ENCODE measurements around the gene STK32C.

Gene STK32C

DNA sequence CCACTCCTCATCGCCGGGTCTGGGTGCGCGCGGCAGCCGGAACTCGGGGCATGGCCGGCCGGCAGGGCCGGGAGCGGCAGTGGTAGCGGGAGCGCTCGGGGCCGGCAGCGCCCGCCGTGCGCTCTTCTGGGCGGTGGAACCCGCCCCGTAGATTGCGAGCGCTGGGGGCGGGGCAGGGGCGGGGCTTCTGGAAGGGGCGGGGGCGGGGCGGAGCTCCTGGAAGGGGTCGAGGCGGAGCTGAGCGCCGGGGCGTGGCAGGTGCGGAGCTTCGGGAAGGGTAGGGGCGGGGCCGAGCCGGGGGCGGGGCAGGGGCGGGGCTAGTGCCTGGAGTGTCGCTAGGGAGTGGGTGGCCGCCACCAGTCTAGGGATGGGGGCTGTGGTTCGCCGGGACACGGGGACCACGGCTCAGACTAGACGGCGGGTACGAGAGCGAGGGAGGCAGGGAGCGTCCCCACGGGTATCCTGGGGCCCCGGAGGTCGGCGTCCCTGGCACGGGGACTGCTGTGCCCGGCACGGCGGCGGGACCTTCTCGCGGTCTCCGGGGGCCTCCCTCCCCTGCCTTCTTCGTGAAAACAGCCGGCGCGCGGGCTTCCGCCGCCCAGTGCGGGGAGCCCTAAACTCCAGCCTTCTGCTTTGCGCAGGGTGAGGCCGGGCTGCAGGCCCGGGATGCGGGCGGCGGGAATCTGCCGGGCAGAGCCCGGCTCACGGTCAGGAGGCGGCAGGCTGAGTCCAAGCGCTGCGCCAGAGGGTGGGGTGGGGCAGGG is at the start of gene STK32C:
STK32C (minus strand) TSS at position 128 of the 764 bp plus-strand sequence; CDS start at position 11, 117 bp downstream.
- ChIA-PET CTCF (no interaction called here), POLR2A (no interaction called here)
- TF ChIP-seq HDGF (IDR thresholded peaks at IDR 0.05; ENCODE audit: borderline replicate concordance), result no peak
- no peak for TF ChIP-seq ZNF384 (IDR thresholded peaks at IDR 0.05)
- no peak for TF ChIP-seq FOXM1 (IDR thresholded peaks at IDR 0.05; ENCODE audit: borderline replicate concordance)
- no peak for TF ChIP-seq L3MBTL2 (conservative IDR thresholded peaks at IDR 0.05)
- no peak for TF ChIP-seq SP1 (IDR thresholded peaks at IDR 0.05)
- TF ChIP-seq NFRKB (IDR thresholded peaks at IDR 0.05), result no peak
- TF ChIP-seq, protein P1, sequence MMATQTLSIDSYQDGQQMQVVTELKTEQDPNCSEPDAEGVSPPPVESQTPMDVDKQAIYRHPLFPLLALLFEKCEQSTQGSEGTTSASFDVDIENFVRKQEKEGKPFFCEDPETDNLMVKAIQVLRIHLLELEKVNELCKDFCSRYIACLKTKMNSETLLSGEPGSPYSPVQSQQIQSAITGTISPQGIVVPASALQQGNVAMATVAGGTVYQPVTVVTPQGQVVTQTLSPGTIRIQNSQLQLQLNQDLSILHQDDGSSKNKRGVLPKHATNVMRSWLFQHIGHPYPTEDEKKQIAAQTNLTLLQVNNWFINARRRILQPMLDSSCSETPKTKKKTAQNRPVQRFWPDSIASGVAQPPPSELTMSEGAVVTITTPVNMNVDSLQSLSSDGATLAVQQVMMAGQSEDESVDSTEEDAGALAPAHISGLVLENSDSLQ (IDR thresholded peaks at IDR 0.05), result no peak
- no peak for TF ChIP-seq BHLHE40 (IDR thresholded peaks at IDR 0.05; ENCODE audit: borderline replicate concordance)
- TF ChIP-seq FOXA1 (IDR thresholded peaks at IDR 0.05), result no peak
- TF ChIP-seq ARNT (IDR thresholded peaks at IDR 0.05), result no peak
- no peak for TF ChIP-seq CTBP1 (IDR thresholded peaks at IDR 0.05; ENCODE audit: borderline replicate concordance)
- TF ChIP-seq FOXK2 (IDR thresholded peaks at IDR 0.05), result no peak
- no peak for TF ChIP-seq LEF1 (IDR thresholded peaks at IDR 0.05; ENCODE audit: borderline replicate concordance)
- TF ChIP-seq SUZ12 (IDR thresholded peaks at IDR 0.05), result no peak
- no peak for TF ChIP-seq ELF4 (IDR thresholded peaks at IDR 0.05)
- TF ChIP-seq TARDBP (IDR thresholded peaks at IDR 0.05), result no peak
- peak; percentile 100 for DNase-seq (ENCODE audit: extremely low spot score)

DNA sequence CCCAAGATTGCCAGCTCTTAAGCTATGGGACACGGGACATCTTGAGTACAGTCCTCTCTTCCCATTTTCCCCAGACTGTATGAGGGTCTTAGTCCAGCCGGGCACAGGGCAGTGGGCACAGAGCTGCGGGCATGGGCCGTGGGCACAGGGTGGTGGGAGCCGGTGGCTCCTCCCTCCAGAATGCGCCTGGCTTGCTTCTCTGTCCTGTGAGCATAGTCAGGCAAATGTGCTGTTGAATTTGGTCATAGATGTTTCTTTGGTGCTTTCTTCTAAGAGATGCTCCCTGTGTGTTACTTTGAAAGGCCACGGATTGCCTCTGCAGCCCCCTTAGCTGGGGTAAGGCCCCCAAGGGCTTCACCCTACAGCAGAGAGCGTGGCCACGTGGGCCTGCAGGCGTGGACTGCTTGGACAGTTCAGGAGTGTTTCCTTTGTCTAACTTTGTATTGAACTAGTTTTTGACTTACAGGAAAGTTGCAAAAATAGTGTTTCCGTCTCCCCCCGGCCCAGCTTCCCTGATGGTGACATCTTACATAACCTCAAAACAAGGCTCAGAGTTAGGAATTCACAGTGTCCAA is 49.0 kb upstream of the STK32C start:
- TF ChIP-seq NFRKB (IDR thresholded peaks at IDR 0.05) (no peak), FOXA1 (IDR thresholded peaks at IDR 0.05) (no peak), TARDBP (IDR thresholded peaks at IDR 0.05) (no peak), FOXM1 (IDR thresholded peaks at IDR 0.05; ENCODE audit: borderline replicate concordance) (no peak), FOXK2 (IDR thresholded peaks at IDR 0.05) (no peak), HDGF (IDR thresholded peaks at IDR 0.05; ENCODE audit: borderline replicate concordance) (no peak), ARNT (IDR thresholded peaks at IDR 0.05) (no peak), BHLHE40 (IDR thresholded peaks at IDR 0.05; ENCODE audit: borderline replicate concordance) (no peak), ZNF384 (IDR thresholded peaks at IDR 0.05) (no peak)
- POLR2A ChIA-PET, result interaction anchor here (1.2 kb wide), 1 partner anchor 21 kb away, joined by 3 read pairs; no protein-coding TSS in a partner anchor
- CTCF ChIA-PET, result interaction anchor here (0.6 to 1.0 kb wide), 2 partner anchors 17 to 145 kb away, joined by 4 to 6 read pairs; no protein-coding TSS in a partner anchor
- DNase-seq (ENCODE audit: extremely low spot score), result no peak

DNA sequence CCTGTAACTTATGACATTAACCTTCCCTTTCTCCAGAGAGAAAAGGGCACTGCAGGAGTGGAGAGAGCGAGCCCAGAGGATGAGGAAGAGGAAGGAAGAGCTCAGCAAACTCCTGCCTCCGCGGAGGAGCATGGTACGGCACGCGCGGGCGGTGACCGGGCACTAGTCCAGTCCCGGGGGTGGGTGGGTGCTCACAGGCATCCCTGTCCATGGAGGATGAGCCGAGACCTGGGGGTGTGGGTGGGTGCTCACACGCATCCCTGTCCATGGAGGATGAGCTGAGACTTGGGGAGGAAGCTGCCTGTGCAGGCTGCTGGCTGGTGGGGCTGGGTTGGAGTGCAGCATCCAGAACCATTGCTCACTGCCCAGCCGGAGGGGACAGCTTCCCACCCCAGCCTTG is 48.0 kb upstream of the STK32C start:
- ChIA-PET CTCF (interaction anchor here (0.6 to 1.0 kb wide), 3 partner anchors 18 to 788 kb away, joined by 3 to 6 read pairs (median 4); no protein-coding TSS in a partner anchor), POLR2A (interaction anchor here (1.2 kb wide), 1 partner anchor 20 kb away, joined by 3 read pairs; no protein-coding TSS in a partner anchor)
- DNase-seq (ENCODE audit: extremely low spot score), result no peak
- no peak for TF ChIP-seq SP1 (IDR thresholded peaks at IDR 0.05)
- no peak for TF ChIP-seq FOXA1 (IDR thresholded peaks at IDR 0.05)
- no peak for TF ChIP-seq SUZ12 (IDR thresholded peaks at IDR 0.05)
- TF ChIP-seq ELF4 (IDR thresholded peaks at IDR 0.05), result no peak
- TF ChIP-seq ZNF384 (IDR thresholded peaks at IDR 0.05), result no peak
- no peak for TF ChIP-seq FOXK2 (IDR thresholded peaks at IDR 0.05)
- TF ChIP-seq NFRKB (IDR thresholded peaks at IDR 0.05), result no peak
- TF ChIP-seq CTBP1 (IDR thresholded peaks at IDR 0.05; ENCODE audit: borderline replicate concordance), result no peak
- no peak for TF ChIP-seq HDGF (IDR thresholded peaks at IDR 0.05; ENCODE audit: borderline replicate concordance)
- TF ChIP-seq BHLHE40 (IDR thresholded peaks at IDR 0.05; ENCODE audit: borderline replicate concordance), result no peak
- no peak for TF ChIP-seq ARNT (IDR thresholded peaks at IDR 0.05)
- TF ChIP-seq L3MBTL2 (conservative IDR thresholded peaks at IDR 0.05), result no peak
- TF ChIP-seq, protein P1 (IDR thresholded peaks at IDR 0.05), result no peak

DNA sequence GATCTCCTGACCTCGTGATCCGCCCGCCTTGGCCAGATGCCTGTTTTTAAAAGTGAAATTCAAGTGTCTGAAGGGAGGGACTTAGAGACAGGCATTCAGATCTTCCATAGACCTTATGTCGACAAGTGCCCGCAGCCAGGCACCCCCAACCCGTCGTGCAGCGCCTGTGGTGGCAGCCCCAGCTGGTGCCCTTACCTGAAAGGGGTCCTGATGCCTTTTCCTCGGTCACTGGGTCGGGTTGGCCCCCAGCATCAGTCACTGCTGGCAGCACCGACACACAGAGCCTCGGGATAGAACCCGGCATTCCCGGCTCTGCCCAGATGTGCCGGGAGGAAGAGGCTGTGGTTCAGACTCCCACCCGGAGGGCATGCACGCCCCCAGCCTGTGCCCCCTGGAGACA is 47.5 kb upstream of the STK32C start:
- ChIA-PET CTCF (interaction anchor here (0.6 kb wide), 1 partner anchor 788 kb away, joined by 3 read pairs; no protein-coding TSS in a partner anchor), POLR2A (interaction anchor here (1.2 kb wide), 1 partner anchor 20 kb away, joined by 3 read pairs; no protein-coding TSS in a partner anchor)
- DNase-seq (ENCODE audit: extremely low spot score), result no peak
- no peak for TF ChIP-seq FOXA1 (IDR thresholded peaks at IDR 0.05)
- no peak for TF ChIP-seq NFRKB (IDR thresholded peaks at IDR 0.05)
- TF ChIP-seq SUZ12 (IDR thresholded peaks at IDR 0.05), result no peak
- TF ChIP-seq ELF4 (IDR thresholded peaks at IDR 0.05), result no peak
- TF ChIP-seq L3MBTL2 (conservative IDR thresholded peaks at IDR 0.05), result no peak

DNA sequence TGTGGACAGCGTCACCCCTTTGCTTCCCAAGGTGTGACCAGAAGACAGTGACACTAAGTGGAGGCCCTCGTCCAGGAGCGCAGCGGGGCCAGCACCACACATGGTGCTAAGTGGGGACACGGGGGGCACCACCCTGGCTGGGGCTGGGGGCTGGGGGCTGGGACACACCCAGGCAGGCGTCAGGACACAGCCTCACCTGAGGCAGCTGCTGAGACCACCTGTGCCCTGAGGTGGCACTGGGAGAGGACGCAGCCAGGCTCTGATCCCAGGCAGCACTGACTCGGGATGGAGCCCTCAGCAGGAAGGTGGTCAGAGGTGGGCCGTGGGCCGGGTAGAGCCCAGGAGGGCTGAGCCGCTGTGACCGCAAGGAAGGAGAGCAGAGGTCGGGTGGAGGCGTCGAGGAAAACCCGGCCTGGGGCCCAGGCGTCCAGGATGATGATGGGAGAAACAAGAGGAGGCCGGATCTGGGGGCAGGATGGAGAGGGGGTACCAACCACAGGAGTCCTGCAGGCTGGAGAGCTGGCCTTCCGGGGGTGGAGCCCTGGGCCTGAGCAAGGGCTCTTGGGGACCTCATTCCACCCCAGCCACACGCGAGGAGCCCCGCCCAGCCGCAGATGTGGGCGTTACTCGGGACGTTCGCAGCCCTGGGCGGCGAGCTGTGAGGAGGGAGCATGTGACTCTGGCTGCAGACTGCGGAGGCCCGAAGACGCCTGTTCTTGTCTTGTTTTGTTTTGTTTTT is 46.8 kb upstream of the STK32C start:
- DNase-seq (ENCODE audit: extremely low spot score), result no peak
- ChIA-PET POLR2A (no interaction called here), CTCF (no interaction called here)
- TF ChIP-seq, protein P1 (IDR thresholded peaks at IDR 0.05), result no peak
- TF ChIP-seq HDGF (IDR thresholded peaks at IDR 0.05; ENCODE audit: borderline replicate concordance) (no peak), FOXA1 (IDR thresholded peaks at IDR 0.05) (no peak), L3MBTL2 (conservative IDR thresholded peaks at IDR 0.05) (no peak), SUZ12 (IDR thresholded peaks at IDR 0.05) (no peak), NFRKB (IDR thresholded peaks at IDR 0.05) (no peak), LEF1 (IDR thresholded peaks at IDR 0.05; ENCODE audit: borderline replicate concordance) (no peak), FOXM1 (IDR thresholded peaks at IDR 0.05; ENCODE audit: borderline replicate concordance) (no peak), ZNF384 (IDR thresholded peaks at IDR 0.05) (no peak)

All from HEK293T (cell line).